ENCODE measurements around the gene UBR3. TPM values are rescaled to one million over a fixed set of nuclear protein-coding genes. Genes with fewer than 3 reads are reported as not detected.

The UBR3 gene
- total and polyA plus RNA-seq, 2 of the 4 experiments (the other 2 are of a cell fraction) = 10.0 to 33.9 TPM

GRCh38 chr2:169955940-169956339, 128.7 kb downstream of the UBR3 start:
- no peak overlapping the region for H2BK15ac ChIP-seq (ENCODE audit: low read depth, low read length)
- no TSS peak for BruUV-seq (replicated peaks)
- H3K79me1 ChIP-seq (ENCODE audit: low read depth in 1 of 2, low read length in 2 of 2) = peaks cover 2 to 3% of the 10 kb centered on the region in 2 experiments; a peak in 1 of 4 replicates
- no peak overlapping the region for H3K9ac ChIP-seq (ENCODE audit: low read depth, low read length)
- ATAC-seq (ENCODE audit: low read depth) (no peak), DNase-seq (no peak)
- H3K27me3 ChIP-seq (ENCODE audit: control insufficient read depth, insufficient read depth, low read length) = no peaks in the 10 kb centered on the region
- H3K4me1 ChIP-seq (ENCODE audit: control insufficient read depth, insufficient read depth, low read length) = no peaks in the 10 kb centered on the region
- no peaks in the 10 kb centered on the region for H3K9me1 ChIP-seq (ENCODE audit: insufficient read depth, low read length)
- POLR2A ChIA-PET (ENCODE audit: unreplicated experiment) = no interaction called here
- H3K9me3 ChIP-seq (ENCODE audit: control insufficient read depth, insufficient read depth, low read length) = no peaks in the 10 kb centered on the region
- peak overlapping the region; percentile 26 for H2BK5ac ChIP-seq (ENCODE audit: low read depth, low read length, poor library complexity, severe bottlenecking)
- no peak overlapping the region for H4K5ac ChIP-seq (ENCODE audit: low read depth, low read length)
- no peak overlapping the region for H3K14ac ChIP-seq (replicated peaks; ENCODE audit: low read depth, low read length)
- no peak overlapping the region for H2AFZ ChIP-seq (replicated peaks; ENCODE audit: low read length, poor library complexity)
- H3K4me3 ChIP-seq (ENCODE audit: insufficient read depth, low read depth, low read length) = no peak overlapping the region
- dilution Hi-C loops (cut with HindIII; ENCODE audit: low sequenced_read_pairs, unreplicated experiment) = no loop called here
- CTCF ChIA-PET = interaction anchor here (0.7 kb wide), 3 partner anchors 17 to 267 kb away, joined by 3 to 6 read pairs (median 3); no protein-coding TSS in a partner anchor
- no peak overlapping the region for H3K56ac ChIP-seq (ENCODE audit: extremely low read depth, insufficient read depth, low read length)
- no peak overlapping the region for H3K4me2 ChIP-seq (ENCODE audit: low read depth, low read length)
- H2AK9ac ChIP-seq (replicated peaks; ENCODE audit: low read depth, low read length, poor library complexity) = no peak overlapping the region
- no peak overlapping the region for H3K18ac ChIP-seq (ENCODE audit: low read depth, low read length)
- H2BK120ac ChIP-seq (ENCODE audit: low read depth, low read length) = no peak overlapping the region
- in situ Hi-C loops (cut with MboI; ENCODE audit: low sequenced_read_pairs) = no loop called here
- H3K23ac ChIP-seq (ENCODE audit: low read depth, low read length) = no peak overlapping the region
- H3K36me3 ChIP-seq (ENCODE audit: control insufficient read depth, insufficient read depth, low read length) = peaks cover 8% of the 10 kb centered on the region
- no peaks in the 10 kb centered on the region for H4K20me1 ChIP-seq (ENCODE audit: insufficient read depth, low read length)
- H2BK20ac ChIP-seq (ENCODE audit: low read depth, low read length) = no peak overlapping the region
- H3K4ac ChIP-seq (ENCODE audit: low read depth, low read length) = no peak overlapping the region
- TF ChIP-seq CHD1 (IDR thresholded peaks at IDR 0.05; ENCODE audit: low read depth, low read length) = no peak
- TF ChIP-seq NFE2L2 (IDR thresholded peaks at IDR 0.05; ENCODE audit: low read depth, low read length) = no peak
- no peak for TF ChIP-seq ELK1 (IDR thresholded peaks at IDR 0.05; ENCODE audit: borderline replicate concordance, low read depth, low read length)
- TF ChIP-seq USF2 (IDR thresholded peaks at IDR 0.05; ENCODE audit: low read depth, low read length) = no peak
- no peak for TF ChIP-seq MAFK (IDR thresholded peaks at IDR 0.05; ENCODE audit: low read depth, low read length)
- no peak for TF ChIP-seq RAD21 (IDR thresholded peaks at IDR 0.05; ENCODE audit: low read length)
- TF ChIP-seq RFX5 (IDR thresholded peaks at IDR 0.05; ENCODE audit: low read depth, low read length) = no peak
- no peak for TF ChIP-seq RCOR1 (IDR thresholded peaks at IDR 0.05; ENCODE audit: insufficient replicate concordance, low read length)
- no peak for TF ChIP-seq CTCF (conservative IDR thresholded peaks at IDR 0.05; ENCODE audit: low read depth, low read length)
- no peak for TF ChIP-seq SMC3 (IDR thresholded peaks at IDR 0.05; ENCODE audit: low read depth, low read length)
- no peak for TF ChIP-seq MAZ (IDR thresholded peaks at IDR 0.05; ENCODE audit: borderline replicate concordance, low read depth, low read length)
- H3K27ac ChIP-seq (ENCODE audit: insufficient read depth, low read length) = no peak overlapping the region
- no peak overlapping the region for H4K8ac ChIP-seq (ENCODE audit: low read depth in 2 of 2, low read length in 2 of 2)
- H2AK5ac ChIP-seq (ENCODE audit: low read depth, low read length) = no peak overlapping the region
- intact Hi-C loops (cut with micrococcal nuclease) = no loop called here
- H4K91ac ChIP-seq (ENCODE audit: insufficient read depth, low read depth, low read length) = no peak overlapping the region
